Vagina (tissue), 2 donors: ENCODE results near the gene SLC25A2.

Source experiments
- CTCF ChIP-seq, 3 experiments: fragments of 450-650 bp in 2 of 3; fragments of 200-600 bp in 1 of 3; sonication (generic) in 1 of 3; IDR thresholded peaks; one replicate each; pipeline ENCODE4 v1.5.1; 2017 to 2019; ENCODE audit warnings: antibody characterized with exemption in 3 of 3, mild to moderate bottlenecking in 2 of 3, moderate library complexity in 2 of 3
- POLR2A ChIP-seq, 2 donors: fragments of 450-650 bp; IDR thresholded peaks; one replicate each; pipeline ENCODE4 v1.6.1; 2017; ENCODE audit warnings: antibody characterized with exemption in 2 of 2, mild to moderate bottlenecking in 2 of 2, moderate library complexity in 2 of 2

GRCh38 chr5:141351591-141351990 lies 47.7 kb upstream of the SLC25A2 start:
- TF ChIP-seq POLR2A (IDR thresholded peaks at IDR 0.05), result no peak
- no peak for TF ChIP-seq CTCF (IDR thresholded peaks at IDR 0.05)
